Aorta (tissue), 5 donors: ENCODE data around the gene CHRNA3. TPM values are rescaled to one million over a fixed set of nuclear protein-coding genes. Genes with fewer than 3 reads are reported as not detected.

ENCODE experiments used
- ATAC-seq: fragments of 200-7000 bp; cut with Tn5 transposase; one replicate; pipeline ENCODE4 v1.9.1; 2022; ENCODE audit warnings: moderate library complexity; ENCODE audit not compliant: low FRiP score
- DNase-seq, 2 donors: peaks; one replicate each; pipeline ENCODE4 v3.0.0-alpha.2; 2020
- H3K27ac ChIP-seq, 2 donors: one replicate each; pipeline ENCODE4 v1.5.1; 2013; ENCODE audit warnings: low read length in 2 of 2, mild to moderate bottlenecking in 2 of 2, moderate library complexity in 2 of 2, control low read depth in 1 of 2, inconsistent platforms in 1 of 2, low read depth in 1 of 2
- H3K27me3 ChIP-seq, 2 donors: one replicate each; pipeline ENCODE4 v1.6.1; 2013; ENCODE audit warnings: control low read depth in 1 of 2, low read length in 1 of 2, mild to moderate bottlenecking in 1 of 2, moderate library complexity in 1 of 2; ENCODE audit not compliant: insufficient read depth in 2 of 2, control insufficient read depth in 1 of 2
- H3K36me3 ChIP-seq, 2 donors: one replicate each; pipeline ENCODE4 v1.6.1; 2013; ENCODE audit warnings: control low read depth in 1 of 2, low read length in 1 of 2, mild to moderate bottlenecking in 1 of 2; ENCODE audit not compliant: insufficient read depth in 2 of 2, control insufficient read depth in 1 of 2
- H3K4me1 ChIP-seq, 2 donors: one replicate each; pipeline ENCODE4 v1.6.1; 2013; ENCODE audit warnings: low read length in 2 of 2, control low read depth in 1 of 2, mild to moderate bottlenecking in 1 of 2, moderate library complexity in 1 of 2; ENCODE audit not compliant: insufficient read depth in 2 of 2, control insufficient read depth in 1 of 2
- H3K4me3 ChIP-seq, 2 donors: one replicate each; pipeline ENCODE4 v1.5.1; 2013; ENCODE audit warnings: low read length in 2 of 2, control low read depth in 1 of 2, mild to moderate bottlenecking in 1 of 2
- H3K9me3 ChIP-seq: one replicate; pipeline ENCODE4 v1.6.1; 2013; ENCODE audit warnings: mild to moderate bottlenecking, low read length; ENCODE audit not compliant: control insufficient read depth
- WGBS, 2 donors: extraction: QIAGEN DNeasy Blood & Tissue Kit; methylation state at CpG; one replicate each; pipeline ENCODE4 v1.1.7; 2013; 5-methylcytosine and 5-hydroxymethylcytosine counted together
- intact Hi-C, 2 donors: fragments of 100-400 bp; cut with DNase I; formaldehyde crosslinking; loops; one replicate each; pipeline versions ENCODE4 v1.14.2 to v1.15.0; 2022
- polyA plus RNA-seq, 2 donors: library from polyadenylated mRNA; stranded (reverse); fragments of 200-250 nt; gene quantifications; one replicate each; pipeline ENCODE4 v1.2.3, GENCODE V29; 2013
- total RNA-seq, 2 donors: library from RNA; stranded (reverse); fragmentation: NEBNext Ultra II Directional; extraction: Animal tissue kit (Norgen Biotek cat#: 25700); gene quantifications; one replicate each; pipeline ENCODE4 v1.2.1, GENCODE V29; 2021
- donor health status: healthy with polysubstance abuse.
- donor health status: Bipolar disorder and iron deficiency.
- donor health status: DM: no; HTN: no; CAD: no.
- donor health status: DM: no; HTN: no; CAD: no.
- donor health status: DM: yes; HTN: yes; CAD: no.

CHRNA3 gene
- total and polyA plus RNA-seq, 4 donors = not detected

- Histone ChIP-seq H3K27me3 (no peaks in the 10 kb centered on the region), H3K4me3 (no peak overlapping the region), H3K27ac (no peak overlapping the region), H3K36me3 (no peaks in the 10 kb centered on the region), H3K4me1 (no peaks in the 10 kb centered on the region), H3K9me3 (no peaks in the 10 kb centered on the region)
- ATAC-seq = no peak
- intact Hi-C loops = no loop called here
- no peak for DNase-seq
- 86 to 87% methylated on average over 4 of the region's 4 CpGs for WGBS, 2 donors
Measured at GRCh38 chr15:78654272-78654671, 33.5 kb upstream of the CHRNA3 start.

GRCh38 chr15:78651930-78652615 lies 31.3 kb upstream of the CHRNA3 start:
- no peaks in the 10 kb centered on the region for H3K27me3 ChIP-seq
- DNase-seq = no peak
- intact Hi-C loops = no loop called here
- no peaks in the 10 kb centered on the region for H3K36me3 ChIP-seq
- no peak overlapping the region for H3K27ac ChIP-seq
- 96 to 98% methylated on average over 1 of the region's 1 CpG for WGBS, 2 donors
- H3K9me3 ChIP-seq = no peaks in the 10 kb centered on the region
- ATAC-seq = no peak
- H3K4me3 ChIP-seq = no peak overlapping the region
- H3K4me1 ChIP-seq = no peaks in the 10 kb centered on the region

- no peaks in the 10 kb centered on the region for H3K36me3 ChIP-seq
- ATAC-seq = no peak
Measured at GRCh38 chr15:78651007-78651406, 30.2 kb upstream of the CHRNA3 start.

GRCh38 chr15:78650022-78650421 lies 29.2 kb upstream of the CHRNA3 start:
- no peak for ATAC-seq
- Histone ChIP-seq H3K4me3 (no peak overlapping the region), H3K4me1 (no peaks in the 10 kb centered on the region), H3K36me3 (no peaks in the 10 kb centered on the region), H3K27me3 (no peaks in the 10 kb centered on the region), H3K27ac (no peak overlapping the region), H3K9me3 (no peaks in the 10 kb centered on the region)
- DNase-seq = no peak
- WGBS, 2 donors = 26 to 31% methylated on average over 4 of the region's 4 CpGs
- intact Hi-C loops = no loop called here

More at GRCh38 chr15:78651007-78651406, 30.2 kb upstream of the CHRNA3 start:
- Histone ChIP-seq H3K4me1 (no peaks in the 10 kb centered on the region), H3K4me3 (no peak overlapping the region), H3K27me3 (no peaks in the 10 kb centered on the region), H3K27ac (no peak overlapping the region), H3K9me3 (no peaks in the 10 kb centered on the region)
- DNase-seq = no peak
- 61 to 62% methylated on average over 3 of the region's 3 CpGs for WGBS, 2 donors
- intact Hi-C loops = no loop called here

GRCh38 chr15:78645009-78645408 lies 24.2 kb upstream of the CHRNA3 start:
- Histone ChIP-seq H3K4me1 (peaks cover 0 to 3% of the 10 kb centered on the region in 2 donors), H3K36me3 (no peaks in the 10 kb centered on the region), H3K27me3 (no peaks in the 10 kb centered on the region), H3K4me3 (no peak overlapping the region), H3K27ac (no peak overlapping the region), H3K9me3 (no peaks in the 10 kb centered on the region)
- intact Hi-C loops = loop anchor here in 1 of 2 donors (10.0 kb wide), 1 partner anchor 540 kb away; no protein-coding TSS in a partner anchor
- DNase-seq (no peak), ATAC-seq (no peak)
- WGBS, 2 donors = 41 to 46% methylated on average over 4 of the region's 4 CpGs

- Histone ChIP-seq H3K27ac (no peak overlapping the region), H3K4me1 (peaks cover 0 to 3% of the 10 kb centered on the region in 2 donors), H3K4me3 (no peak overlapping the region), H3K27me3 (no peaks in the 10 kb centered on the region), H3K9me3 (no peaks in the 10 kb centered on the region), H3K36me3 (no peaks in the 10 kb centered on the region)
- no peak for DNase-seq
- ATAC-seq = no peak
- intact Hi-C loops = loop anchor here in 1 of 2 donors (10.0 kb wide), 1 partner anchor 542 kb away; no protein-coding TSS in a partner anchor
- WGBS, 2 donors = 31 to 37% methylated on average over 5 of the region's 5 CpGs
Measured at GRCh38 chr15:78642331-78642730, 21.5 kb upstream of the CHRNA3 start.

- Histone ChIP-seq H3K9me3 (no peaks in the 10 kb centered on the region), H3K4me1 (peaks cover 0 to 3% of the 10 kb centered on the region in 2 donors), H3K36me3 (no peaks in the 10 kb centered on the region), H3K4me3 (no peak overlapping the region), H3K27me3 (no peaks in the 10 kb centered on the region), H3K27ac (no peak overlapping the region)
- ATAC-seq (peak; percentile 4), DNase-seq (no peak)
- 75 to 79% methylated on average over 11 of the region's 11 CpGs for WGBS, 2 donors
- intact Hi-C loops = loop anchor here in 1 of 2 donors (10.0 kb wide), 1 partner anchor 543 kb away; no protein-coding TSS in a partner anchor
Measured at GRCh38 chr15:78641749-78642275, 21.0 kb upstream of the CHRNA3 start.

- Histone ChIP-seq H3K9me3 (no peaks in the 10 kb centered on the region), H3K4me3 (peak within 1 kb of the TSS in 1 of 2 donors; percentile 30), H3K27me3 (no peaks in the 10 kb centered on the region), H3K36me3 (no peaks in the 10 kb centered on the region), H3K4me1 (peaks cover 0 to 3% of the 10 kb centered on the region in 2 donors), H3K27ac (no peak within 1 kb of the TSS)
- DNase-seq = peak in 1 of 2 donors; percentile 75
- 14 to 21% methylated on average over 25 to 47 of the region's 47 CpGs for WGBS, 2 donors
- peak; percentile 61 for ATAC-seq
- intact Hi-C loops = loop anchor here in 1 of 2 donors (10.0 kb wide), 1 partner anchor 544 kb away; no protein-coding TSS in a partner anchor
Measured at GRCh38 chr15:78641102-78641748, 20.4 kb upstream of the CHRNA3 start, which contains the start of gene CHRNB4. Gene CHRNB4 (minus strand): TSS chr15:78641210. CDS start chr15:78641133, 77 bp downstream.
